ENCODE measurements around the gene SP6. TPM values are rescaled to one million over a fixed set of nuclear protein-coding genes. Genes with fewer than 3 reads are reported as not detected.

The SP6 gene
- total and polyA plus RNA-seq, 7 donors, result 0.04 to 0.27 (median 0.16) TPM; not detected in 4

DNA sequence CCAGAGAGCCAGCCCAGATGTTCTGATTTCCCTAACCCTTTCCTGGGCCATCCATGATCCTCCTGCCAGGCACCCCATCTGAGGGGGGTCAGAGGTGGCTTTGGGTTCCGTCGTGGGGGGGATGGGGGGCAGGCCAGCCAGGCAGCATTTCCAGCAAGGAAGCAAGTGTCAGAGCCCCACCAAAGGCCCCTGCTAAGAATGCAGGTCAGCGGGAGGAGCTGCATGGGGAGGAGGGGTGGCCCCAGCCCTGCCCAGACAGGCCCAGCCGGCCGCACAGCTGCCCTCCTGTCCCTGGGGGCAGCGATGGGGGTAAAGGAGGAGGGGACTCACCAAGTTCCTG lies 7.6 kb downstream of the SP6 start:
- 10 to 27% (median 25%) methylated on average over 3 to 6 of the region's 6 CpGs for WGBS, 3 donors
- Histone ChIP-seq H3K27me3 (ENCODE audit: insufficient read depth in 3 of 3, low read length in 2 of 3) (peaks cover 0 to 31% (median 13%) of the 10 kb centered on the region in 3 donors), H3K4me3 (no peak overlapping the region), H3K36me3 (ENCODE audit: insufficient read depth in 1 of 2, low read depth in 1 of 2) (peaks cover 0 to 6% of the 10 kb centered on the region in 2 donors), H3K4me1 (peaks cover 17% of the 10 kb centered on the region), H3K27ac (no peak overlapping the region), H3K9me3 (no peaks in the 10 kb centered on the region)
- no peak for DNase-seq
- no peak for TF ChIP-seq CTCF (IDR thresholded peaks at IDR 0.05)
- ATAC-seq, result no peak
- intact Hi-C loops (cut with DNase I), result loop anchor here in 1 of 2 donors (10.0 kb wide), 1 partner anchor 291 kb away; no protein-coding TSS in a partner anchor

GRCh38 chr17:47841488-47842291 lies 9.3 kb downstream of the SP6 start:
- intact Hi-C loops (cut with DNase I), result loop anchor here (1.0 to 10.0 kb wide), 5 partner anchors 49 to 293 kb away; no protein-coding TSS in a partner anchor
- WGBS, 3 donors, result 65 to 70% (median 66%) methylated on average over 16 of the region's 16 CpGs
- DNase-seq (no peak), ATAC-seq (peak in 1 of 4 donors; percentile 32)
- Histone ChIP-seq H3K4me3 (peak overlapping the region; percentile 77), H3K9me3 (no peaks in the 10 kb centered on the region), H3K4me1 (peaks cover 13% of the 10 kb centered on the region), H3K36me3 (ENCODE audit: insufficient read depth in 1 of 2, low read depth in 1 of 2) (peaks cover 0 to 22% of the 10 kb centered on the region in 2 donors), H3K27ac (peak overlapping the region; percentile 65), H3K27me3 (ENCODE audit: insufficient read depth in 3 of 3, low read length in 2 of 3) (peaks cover 0 to 15% (median 0%) of the 10 kb centered on the region in 3 donors)
- no peak for TF ChIP-seq CTCF (IDR thresholded peaks at IDR 0.05)

DNA sequence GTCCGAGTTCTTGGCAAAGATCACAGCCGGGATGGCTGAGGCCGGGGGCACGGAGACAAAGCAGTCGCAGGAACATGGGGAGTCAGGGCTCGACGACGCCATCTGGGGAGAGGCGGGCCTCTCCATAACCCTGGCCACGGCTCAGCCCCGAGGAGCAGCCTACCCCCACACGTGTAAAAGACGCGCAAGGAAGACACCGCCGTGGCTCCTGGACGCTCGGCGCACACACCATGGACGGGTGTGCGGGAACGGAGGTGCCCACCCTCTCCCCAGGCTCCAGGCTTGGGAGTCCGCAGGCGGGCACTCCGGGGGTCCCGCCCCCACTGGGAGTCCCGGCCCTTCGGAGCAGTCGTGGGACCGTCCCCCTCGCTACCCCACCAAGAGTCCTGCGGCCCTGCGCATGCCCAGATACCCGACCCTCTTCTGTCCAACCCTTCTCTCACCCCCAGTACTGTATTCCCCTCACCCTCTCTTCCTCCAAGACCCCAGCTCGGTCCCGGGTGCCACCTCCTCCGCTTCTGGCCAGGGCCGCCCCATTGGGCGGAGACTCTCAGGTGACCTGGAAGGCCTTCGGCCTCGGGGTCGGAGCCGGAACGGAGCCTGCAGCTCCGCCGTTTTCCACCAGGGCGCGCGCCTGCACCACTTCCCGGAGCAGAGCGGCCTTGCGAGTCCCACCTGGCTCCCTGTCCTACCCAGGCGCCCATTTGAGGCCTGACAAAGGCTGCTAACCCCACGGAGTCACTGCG lies 10.0 kb downstream of the SP6 start, which contains the start of gene SCRN2:
SCRN2 (minus strand) TSS at position 532 of the 746 bp plus-strand sequence; CDS start at position 102, 430 bp downstream.
- 0% methylated on average over 44 to 55 of the region's 55 CpGs for WGBS, 3 donors
- peak within 1 kb of the TSS; percentile 77 for H3K4me3 ChIP-seq

More for the DNA sequence above, 10.0 kb downstream of the SP6 start, which contains the start of gene SCRN2:
- Histone ChIP-seq H3K9me3 (no peaks in the 10 kb centered on the region), H3K4me1 (peaks cover 13% of the 10 kb centered on the region), H3K36me3 (ENCODE audit: insufficient read depth in 1 of 2, low read depth in 1 of 2) (peaks cover 0 to 29% of the 10 kb centered on the region in 2 donors), H3K27me3 (ENCODE audit: insufficient read depth in 3 of 3, low read length in 2 of 3) (peaks cover 0 to 7% (median 0%) of the 10 kb centered on the region in 3 donors), H3K27ac (peak within 1 kb of the TSS; percentile 65)
- DNase-seq, result peak; percentile 89 to 96
- peak; percentile 96 to 99 (median 98) for ATAC-seq
- intact Hi-C loops (cut with DNase I), result loop anchor here (1.0 to 10.0 kb wide), 5 partner anchors 49 to 294 kb away; no protein-coding TSS in a partner anchor
- peak; percentile 96 for TF ChIP-seq CTCF (IDR thresholded peaks at IDR 0.05)
